OCI-LY1 (cell line): Measurements from ENCODE around the gene LIN7C.

ENCODE experiments used
- EZH2 ChIP-seq: fragments of 200-600 bp; sonication (generic), shearing (Covaris generic); IDR thresholded peaks from 2 replicates; pipeline ENCODE4 v1.8.0; 2017; ENCODE audit warnings: borderline replicate concordance, mixed run types, mild to moderate bottlenecking, antibody characterized with exemption, low read length, moderate library complexity, mixed read lengths
- TF ChIP-seq, protein P1 (sequence below): fragments of 200-600 bp; sonication (generic), shearing (Covaris generic); IDR thresholded peaks from 2 replicates; pipeline ENCODE4 v1.5.1; 2017; ENCODE audit warnings: mild to moderate bottlenecking, antibody characterized with exemption, low read length, moderate library complexity, mixed read lengths

- TF ChIP-seq, protein P1, sequence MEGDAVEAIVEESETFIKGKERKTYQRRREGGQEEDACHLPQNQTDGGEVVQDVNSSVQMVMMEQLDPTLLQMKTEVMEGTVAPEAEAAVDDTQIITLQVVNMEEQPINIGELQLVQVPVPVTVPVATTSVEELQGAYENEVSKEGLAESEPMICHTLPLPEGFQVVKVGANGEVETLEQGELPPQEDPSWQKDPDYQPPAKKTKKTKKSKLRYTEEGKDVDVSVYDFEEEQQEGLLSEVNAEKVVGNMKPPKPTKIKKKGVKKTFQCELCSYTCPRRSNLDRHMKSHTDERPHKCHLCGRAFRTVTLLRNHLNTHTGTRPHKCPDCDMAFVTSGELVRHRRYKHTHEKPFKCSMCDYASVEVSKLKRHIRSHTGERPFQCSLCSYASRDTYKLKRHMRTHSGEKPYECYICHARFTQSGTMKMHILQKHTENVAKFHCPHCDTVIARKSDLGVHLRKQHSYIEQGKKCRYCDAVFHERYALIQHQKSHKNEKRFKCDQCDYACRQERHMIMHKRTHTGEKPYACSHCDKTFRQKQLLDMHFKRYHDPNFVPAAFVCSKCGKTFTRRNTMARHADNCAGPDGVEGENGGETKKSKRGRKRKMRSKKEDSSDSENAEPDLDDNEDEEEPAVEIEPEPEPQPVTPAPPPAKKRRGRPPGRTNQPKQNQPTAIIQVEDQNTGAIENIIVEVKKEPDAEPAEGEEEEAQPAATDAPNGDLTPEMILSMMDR = no peak
- TF ChIP-seq EZH2 = no peak
Observed at GRCh38 chr11:27462543-27462942, 44.0 kb downstream of the LIN7C start.
